B cell (primary cell): ENCODE measurements around the gene TBCD.

Experiments
- CTCF ChIP-seq: fragments of 200-600 bp; IDR thresholded peaks from one replicate; pipeline ENCODE4 v1.8.0; 2022; ENCODE audit warnings: antibody characterized with exemption, mild to moderate bottlenecking
- EZH2 ChIP-seq: IDR thresholded peaks from 2 replicates; pipeline ENCODE4 v1.6.1; 2012; ENCODE audit warnings: borderline replicate concordance, low read depth, mild to moderate bottlenecking, moderate library complexity, low read length; ENCODE audit not compliant: insufficient read depth, poor library complexity, severe bottlenecking

- TF ChIP-seq CTCF (no peak), EZH2 (no peak)
Observed at GRCh38 chr17:82713071-82713723, 38.7 kb upstream of the TBCD start.
